C4-2B (cell line): ENCODE measurements around the gene TRAPPC1.

Source experiments
- CTCF ChIP-seq: fragments of 450-650 bp; conservative IDR thresholded peaks from 2 replicates; pipeline ENCODE4 v1.5.1; 2017; ENCODE audit warnings: mild to moderate bottlenecking
- ZFX ChIP-seq: fragments of 450-650 bp; IDR thresholded peaks from 2 replicates; pipeline ENCODE4 v1.6.1; 2017

- TF ChIP-seq CTCF (no peak), ZFX (no peak)
These were observed 37.7 kb upstream of the TRAPPC1 start for GRCh38 chr17:7969433-7969832.
